ENCODE measurements around the gene COBL.

The COBL gene

GRCh38 chr7:51316666-51317581, at the start of gene COBL:
Gene COBL (minus strand): TSS chr7:51316809. CDS start chr7:51316633, 176 bp downstream.
- no peak for DNase-seq (ENCODE audit: low read depth)

GRCh38 chr7:51366172-51366728, 49.6 kb upstream of the COBL start:
- no peak for DNase-seq (ENCODE audit: low read depth)

GRCh38 chr7:51357821-51358220, 41.2 kb upstream of the COBL start:
- DNase-seq (ENCODE audit: low read depth): no peak

DNA sequence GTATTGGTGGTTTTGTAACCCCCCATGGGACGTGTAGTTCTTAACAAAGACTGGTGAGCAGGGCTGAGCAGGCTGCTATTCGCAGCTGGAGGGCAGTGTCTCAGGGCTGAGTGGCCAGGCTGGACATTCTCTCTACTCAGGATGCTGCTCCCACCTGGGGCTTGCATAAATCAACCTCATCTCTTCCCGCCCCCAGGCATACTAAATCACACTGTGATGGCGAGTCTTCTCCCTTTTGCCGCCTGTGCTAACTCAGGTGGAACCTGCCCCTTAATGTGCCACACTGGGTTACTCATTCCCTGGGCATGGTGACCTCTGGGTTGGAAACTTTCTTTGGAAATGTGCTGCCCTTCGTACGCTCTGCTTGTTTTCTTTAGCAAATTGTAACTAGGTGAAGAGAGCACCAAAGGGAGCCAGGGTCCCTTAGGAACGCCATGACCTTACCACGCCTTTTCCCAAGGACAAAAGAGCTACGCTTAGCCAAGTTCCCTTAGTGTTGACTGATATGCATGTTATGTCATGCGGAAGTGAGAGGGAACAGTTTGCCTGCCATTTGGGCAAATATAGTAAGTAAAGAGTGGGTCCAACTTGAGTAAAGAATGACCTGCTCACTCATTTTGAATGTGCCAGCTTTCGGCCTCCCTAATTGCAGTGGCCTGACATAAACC, 40.4 kb upstream of the COBL start:
- no peak for DNase-seq (ENCODE audit: low read depth)

- DNase-seq (ENCODE audit: low read depth): no peak
Observed at GRCh38 chr7:51354897-51355296, 38.3 kb upstream of the COBL start.

GRCh38 chr7:51354434-51354833, 37.8 kb upstream of the COBL start:
- no peak for DNase-seq (ENCODE audit: low read depth)

GRCh38 chr7:51352174-51353100, 35.8 kb upstream of the COBL start:
- DNase-seq (ENCODE audit: low read depth): no peak

DNA sequence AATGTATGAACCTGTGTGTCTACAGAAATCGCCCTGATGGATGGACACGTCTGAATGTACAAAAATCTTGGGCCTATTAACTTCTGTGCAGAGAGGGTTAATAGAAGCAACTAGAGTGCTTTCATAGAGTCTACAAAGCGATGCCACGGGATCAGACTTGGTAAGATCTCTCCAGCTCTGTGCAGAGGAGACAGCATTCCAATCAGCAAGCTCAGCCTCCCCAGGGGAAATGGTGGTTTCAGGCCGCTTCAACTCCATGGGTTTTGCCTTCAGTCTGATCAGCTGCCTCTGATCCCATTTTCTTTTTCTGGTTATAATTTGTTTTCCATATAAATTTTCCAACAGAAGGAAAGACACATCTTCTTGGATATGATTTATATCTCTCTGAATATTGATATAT, 35.1 kb upstream of the COBL start:
- DNase-seq (ENCODE audit: low read depth): no peak

GRCh38 chr7:51350546-51350896, 33.9 kb upstream of the COBL start:
- DNase-seq (ENCODE audit: low read depth): no peak

GRCh38 chr7:51349820-51350545, 33.4 kb upstream of the COBL start:
- no peak for DNase-seq (ENCODE audit: low read depth)

DNA sequence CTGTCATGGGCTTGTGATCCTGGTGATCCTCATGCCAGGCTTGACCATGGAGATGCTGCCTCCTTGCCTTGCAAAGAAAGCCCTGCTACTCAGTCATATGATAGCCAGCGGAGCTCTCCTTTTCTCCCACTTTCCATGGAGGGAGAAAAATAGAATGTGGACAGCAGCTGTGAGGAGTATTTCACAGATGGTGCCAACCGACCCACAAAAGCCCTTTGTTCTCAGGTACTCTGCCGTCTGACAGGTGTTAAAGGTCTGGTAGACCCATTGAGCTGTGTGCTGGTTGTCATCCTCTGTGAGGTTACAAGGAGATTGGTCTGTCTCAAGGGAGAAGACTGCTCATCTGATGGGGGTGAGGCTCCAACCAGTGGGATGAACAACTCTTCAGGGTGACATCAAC, 29.5 kb upstream of the COBL start:
- DNase-seq (ENCODE audit: low read depth): no peak

GRCh38 chr7:51344406-51345138, 28.0 kb upstream of the COBL start:
- no peak for DNase-seq (ENCODE audit: low read depth)

DNA sequence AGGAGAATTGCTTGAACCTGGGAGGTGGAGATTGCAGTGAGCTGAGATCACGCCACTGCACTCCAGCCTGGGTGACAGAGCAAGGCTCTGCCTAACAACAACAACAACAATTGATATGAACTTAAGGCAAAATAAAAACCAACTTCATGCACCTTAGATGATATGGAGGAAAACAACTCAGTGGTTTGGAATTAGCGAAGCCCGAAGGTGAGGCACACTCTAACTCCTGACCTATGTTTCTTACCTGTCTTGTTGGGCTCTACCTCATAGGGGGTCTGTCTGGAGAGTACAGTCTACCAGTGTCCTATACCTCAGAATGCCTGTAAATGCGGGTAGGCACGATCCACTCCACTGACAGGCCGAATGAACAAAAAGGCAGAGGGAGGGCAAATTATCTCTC, 24.3 kb upstream of the COBL start:
- no peak for DNase-seq (ENCODE audit: low read depth)

DNA sequence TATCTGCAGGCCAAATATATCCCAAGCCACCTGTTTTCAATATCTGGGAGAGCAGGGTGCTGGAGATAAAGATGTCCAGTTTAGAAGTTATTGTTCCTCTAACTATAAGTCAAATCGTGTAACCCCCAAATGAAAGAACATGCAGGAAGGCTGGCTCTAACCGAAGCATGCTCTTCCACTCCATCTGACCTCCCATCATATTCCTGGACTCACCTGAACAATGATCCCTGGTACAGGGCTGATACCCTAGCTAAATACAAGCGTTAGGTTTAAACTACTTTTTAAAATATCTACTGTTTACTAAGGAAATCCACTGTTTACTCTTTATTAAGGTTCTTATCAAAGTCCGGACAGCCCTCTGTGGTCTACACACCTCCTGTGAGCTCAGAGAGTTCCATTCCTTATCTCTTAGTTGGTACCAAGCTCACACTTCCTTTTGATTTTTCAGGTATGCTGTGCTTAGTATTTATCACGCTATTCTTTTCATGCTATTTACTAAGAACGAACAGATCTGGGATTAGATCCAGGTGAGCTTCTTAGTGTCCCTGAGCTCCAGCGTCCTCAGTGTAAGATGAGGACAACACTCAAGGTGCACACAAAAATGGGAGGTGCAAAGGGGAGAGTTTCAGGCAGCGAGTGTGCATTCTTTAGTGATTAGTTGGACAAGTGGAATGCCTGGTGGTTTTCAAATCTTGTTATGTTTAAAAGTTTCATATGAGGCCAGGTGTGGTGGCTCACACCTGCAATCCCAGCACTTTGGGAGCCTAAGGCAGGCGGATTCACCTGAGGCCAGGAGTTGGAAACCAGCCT, 23.6 kb upstream of the COBL start:
- DNase-seq (ENCODE audit: low read depth): no peak

DNA sequence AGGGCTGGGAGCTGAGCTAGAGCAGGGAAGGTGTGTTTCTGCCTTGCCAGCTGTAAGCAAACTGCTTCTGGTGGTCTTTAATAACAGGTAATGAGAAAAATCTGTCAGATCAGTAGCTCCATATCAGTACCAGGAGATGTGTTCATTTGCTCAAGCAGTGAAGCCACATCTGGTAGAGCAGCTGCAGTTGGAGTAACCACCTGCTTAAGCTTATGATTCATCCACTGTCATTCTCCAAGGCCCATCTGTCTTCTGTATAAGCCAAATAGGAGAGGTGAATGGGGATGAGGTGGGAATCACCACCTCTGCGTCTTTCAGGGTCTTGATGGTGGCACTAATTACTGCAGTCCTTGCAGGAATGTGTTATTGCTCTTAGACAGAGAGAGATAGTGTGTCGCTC, 18.4 kb upstream of the COBL start:
- no peak for DNase-seq (ENCODE audit: low read depth)

GRCh38 chr7:51329696-51330263, 13.2 kb upstream of the COBL start:
- no peak for DNase-seq (ENCODE audit: low read depth)

DNA sequence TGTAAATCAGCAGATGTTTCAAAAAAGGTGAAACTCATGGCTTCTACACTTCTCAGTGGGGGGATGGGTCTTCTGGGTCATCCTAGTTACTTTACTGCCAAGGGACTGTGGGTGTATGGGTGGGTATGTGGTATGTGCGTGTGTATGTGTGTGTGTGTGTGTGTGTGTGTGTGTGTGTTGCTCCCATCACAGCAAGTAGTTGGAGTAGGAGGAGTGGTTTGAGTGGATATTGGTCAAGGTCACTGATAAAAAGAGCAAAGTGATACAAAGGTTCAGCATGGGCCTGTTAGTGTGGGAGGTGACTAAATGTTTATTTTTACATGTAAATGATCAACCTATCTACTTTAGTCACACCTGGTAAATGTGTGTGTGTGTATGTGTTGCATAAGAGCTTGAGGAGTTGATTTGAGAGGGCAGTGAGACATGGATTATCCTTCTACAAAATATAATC, 11.8 kb upstream of the COBL start:
- DNase-seq (ENCODE audit: low read depth): no peak

DNA sequence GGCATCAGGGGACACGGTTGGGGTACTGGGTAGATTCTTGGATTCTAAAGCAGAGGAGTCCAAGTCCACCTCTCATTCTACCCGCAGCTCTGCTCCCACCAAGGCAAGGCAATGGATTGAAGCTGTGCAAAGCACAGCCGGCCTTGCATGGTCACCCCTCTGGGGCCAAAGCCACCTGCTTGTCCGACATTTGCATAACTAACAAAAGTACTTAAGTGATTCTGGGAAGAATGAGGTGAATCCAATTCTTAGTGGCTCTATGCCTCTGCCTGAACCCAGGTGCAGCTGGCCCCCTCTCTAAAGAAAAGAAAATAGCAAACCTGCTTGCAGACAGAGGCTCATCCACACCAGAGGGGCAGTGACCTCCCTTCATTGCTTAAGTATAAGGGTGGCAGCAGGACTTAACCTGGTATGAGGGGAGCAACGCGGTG, 10.7 kb upstream of the COBL start:
- no peak for DNase-seq (ENCODE audit: low read depth)

DNA sequence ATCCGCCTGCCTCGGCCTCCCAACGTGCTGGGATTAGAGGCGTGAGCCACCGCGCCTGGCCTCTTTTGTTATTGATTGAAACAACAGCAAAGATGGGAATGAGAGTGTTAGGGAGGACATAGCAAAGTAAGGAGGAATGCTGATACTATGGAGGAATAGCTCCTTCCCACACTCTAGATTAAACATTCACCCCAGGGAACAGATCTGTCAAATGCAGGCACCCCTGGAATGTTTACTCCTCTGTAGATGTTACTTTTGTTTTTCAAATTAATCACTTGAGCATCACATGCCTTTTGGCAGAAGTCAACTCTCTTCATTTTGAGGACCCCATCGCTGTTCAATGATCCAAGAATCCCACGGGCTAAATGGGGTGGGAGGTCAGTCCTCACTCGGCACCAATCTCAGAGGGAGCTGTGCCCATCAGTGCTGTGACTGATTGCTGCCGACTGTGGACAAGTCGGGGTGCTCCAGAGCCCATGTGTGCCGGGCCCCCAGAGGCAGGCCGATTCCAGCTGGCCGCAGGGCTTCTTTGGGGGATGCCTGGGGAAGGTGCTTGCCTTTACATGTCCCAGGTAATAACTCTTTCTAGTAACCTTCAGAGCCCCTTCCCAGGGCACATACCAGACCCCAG, 10.2 kb upstream of the COBL start:
- no peak for DNase-seq (ENCODE audit: low read depth)

Measured in EH (cell line).